Kidney epithelial cell (primary cell): Measurements from ENCODE around the gene TFAP2D. TPM values are rescaled to one million over a fixed set of nuclear protein-coding genes. Genes with fewer than 3 reads are reported as not detected.

Experiments used
- DNase-seq: peaks from one replicate; pipeline ENCODE4 v3.0.0-alpha.2; 2010; ENCODE audit warnings: low read depth
- H3K27me3 ChIP-seq: 2 replicates; pipeline ENCODE4 v1.6.0; 2011; ENCODE audit warnings: low read length; ENCODE audit not compliant: control insufficient read depth, insufficient read depth
- H3K36me3 ChIP-seq: 2 replicates; pipeline ENCODE4 v1.5.1; 2011; ENCODE audit warnings: low read length; ENCODE audit not compliant: control insufficient read depth, insufficient read depth
- H3K4me3 ChIP-seq: 2 replicates; pipeline ENCODE4 v1.5.1; 2011; ENCODE audit warnings: low read depth, mild to moderate bottlenecking, control low read depth, low read length
- CTCF ChIP-seq: IDR thresholded peaks from 2 replicates; pipeline ENCODE4 v1.5.1; 2011; ENCODE audit warnings: mild to moderate bottlenecking, moderate library complexity, low read length, control low read depth, inconsistent platforms; ENCODE audit not compliant: insufficient read depth, poor library complexity, severe bottlenecking
- total RNA-seq: library from RNA; depleted of rRNA; stranded (reverse); fragments of >200 nt; gene quantifications from 2 replicates; pipeline ENCODE4 v1.2.3, GENCODE V29; 2015

The TFAP2D gene
- total RNA-seq, 1 donor from 2014 or later = not detected

GRCh38 chr6:50819904-50820868 is 106.9 kb downstream of the TFAP2D start:
- Histone ChIP-seq H3K36me3 (no peaks in the 10 kb centered on the region), H3K27me3 (peaks cover 32% of the 10 kb centered on the region), H3K4me3 (peak overlapping the region; percentile 52)
- no peak for DNase-seq
- TF ChIP-seq CTCF = no peak

GRCh38 chr6:50820869-50821264 is 107.5 kb downstream of the TFAP2D start:
- no peak for TF ChIP-seq CTCF
- H3K4me3 ChIP-seq = peak overlapping the region; percentile 52
- DNase-seq = no peak
- no peaks in the 10 kb centered on the region for H3K36me3 ChIP-seq
- H3K27me3 ChIP-seq = peaks cover 36% of the 10 kb centered on the region

GRCh38 chr6:50821441-50822077 is 108.2 kb downstream of the TFAP2D start:
- no peak for DNase-seq
- H3K4me3 ChIP-seq = peak overlapping the region; percentile 52
- no peak for TF ChIP-seq CTCF
- H3K36me3 ChIP-seq = no peaks in the 10 kb centered on the region
- H3K27me3 ChIP-seq = peaks cover 40% of the 10 kb centered on the region

- peak; percentile 16 for DNase-seq
- Histone ChIP-seq H3K36me3 (no peaks in the 10 kb centered on the region), H3K4me3 (peak overlapping the region; percentile 52), H3K27me3 (peaks cover 43% of the 10 kb centered on the region)
- no peak for TF ChIP-seq CTCF
These were observed 108.8 kb downstream of the TFAP2D start for GRCh38 chr6:50822078-50822476.

Other genes starting within 250 kb of the TFAP2D start
- 0.14 and 0.42 TPM in 2 replicates for gene TFAP2B, start 105.3 kb downstream of the TFAP2D start, total RNA-seq